HCT116 (cell line): ENCODE measurements around the gene RC3H1. TPM values are rescaled to one million over a fixed set of nuclear protein-coding genes. Genes with fewer than 3 reads are reported as not detected.

Experiments
- ATAC-seq: fragments of 200-7000 bp; cut with Tn5 transposase; 2 replicates; pipeline ENCODE4 v1.9.1; 2020; ENCODE audit warnings: mild to moderate bottlenecking, moderate library complexity
- BruUV-seq: library from RNA; stranded (reverse); fragments of 400-500 nt; replicated peaks from 2 replicates; lab custom pipeline; 2021; lab: Mats Ljungman, UMichigan
- CTCF ChIA-PET: fragments of 300-600 bp; sonication (Branson Sonifier 250); formaldehyde crosslinking; loops from one replicate; lab custom pipeline; 2021; ENCODE audit warnings: antibody characterized with exemption; lab: Charles Lee
- POLR2A ChIA-PET: fragments of 300-600, 350-600 bp; sonication (Branson Sonifier 250); formaldehyde crosslinking; loops from one replicate; lab custom pipeline; 2021; ENCODE audit warnings: antibody characterized with exemption; lab: Charles Lee
- RAD21 ChIA-PET, 2 experiments: fragments of 300-600 bp; sonication (Branson Sonifier 250); formaldehyde crosslinking; loops; one replicate each; lab custom pipeline; 2023; ENCODE audit warnings: low total read pairs in 2 of 2; ENCODE audit not compliant: uncharacterized antibody in 2 of 2, unreplicated experiment in 2 of 2, low non-redundant PET in 1 of 2; lab: Charles Lee
- DNase-seq: peaks from one replicate; pipeline ENCODE4 v3.0.0-alpha.2; 2010; ENCODE audit warnings: low read depth, low spot score
- H2AFZ ChIP-seq: fragments of 200-600 bp; shearing (Covaris generic), sonication (generic); 2 replicates; pipeline ENCODE4 v1.6.1; 2017; ENCODE audit warnings: low read depth, mixed run types, mixed read lengths, antibody characterized with exemption, low read length; ENCODE audit not compliant: poor library complexity, severe bottlenecking
- H3K27ac ChIP-seq: 2 replicates; pipeline ENCODE4 v1.5.1; 2012; ENCODE audit warnings: low read depth, low read length
- H3K27me3 ChIP-seq: fragments of 200-600 bp; sonication (generic); 2 replicates; pipeline ENCODE4 v1.6.1; 2016; ENCODE audit warnings: mixed run types, low read length, mixed read lengths; ENCODE audit not compliant: insufficient read depth
- H3K36me3 ChIP-seq, 2 experiments: fragments of 200-500 bp in 1 of 2; fragments of 200-600 bp in 1 of 2; sonication (Bioruptor generic) in 1 of 2; sonication (generic) in 1 of 2; 2 replicates each; pipeline versions ENCODE4 v1.5.1 to v1.6.1; 2014 to 2016; ENCODE audit warnings: low read length in 2 of 2, inconsistent platforms in 1 of 2, mixed read lengths in 1 of 2, mixed run types in 1 of 2; ENCODE audit not compliant: insufficient read depth in 2 of 2, control insufficient read depth in 1 of 2
- H3K4me1 ChIP-seq, 2 experiments: fragments of 200-600 bp in 1 of 2; sonication (generic) in 1 of 2; 2 replicates each; pipeline versions ENCODE4 v1.5.1 to v1.6.1; 2012 to 2017; ENCODE audit warnings: low read length in 2 of 2, inconsistent platforms in 1 of 2, mild to moderate bottlenecking in 1 of 2, mixed read lengths in 1 of 2, mixed run types in 1 of 2, moderate library complexity in 1 of 2; ENCODE audit not compliant: insufficient read depth in 2 of 2, control insufficient read depth in 1 of 2
- H3K4me2 ChIP-seq: fragments of 200-600 bp; sonication (generic); 2 replicates; pipeline ENCODE4 v1.6.1; 2017; ENCODE audit warnings: mixed run types, low read length, mixed read lengths
- H3K4me3 ChIP-seq, 2 experiments: fragments of 200-600 bp in 1 of 2; sonication (generic) in 1 of 2; replicated peaks in 1 of 2; 2 replicates each; pipeline ENCODE4 v1.5.1; 2011 to 2016; ENCODE audit warnings: low read length in 2 of 2, control low read depth in 1 of 2, low read depth in 1 of 2, mild to moderate bottlenecking in 1 of 2, mixed read lengths in 1 of 2, mixed run types in 1 of 2
- H3K79me2 ChIP-seq: fragments of 200-600 bp; sonication (generic); 2 replicates; pipeline ENCODE4 v1.6.1; 2017; ENCODE audit warnings: mild to moderate bottlenecking, mixed run types, low read length, moderate library complexity, mixed read lengths; ENCODE audit not compliant: insufficient read depth
- H3K9ac ChIP-seq: fragments of 200-600 bp; sonication (generic); 2 replicates; pipeline ENCODE4 v1.6.1; 2016; ENCODE audit warnings: low read length, mixed read lengths
- H3K9me2 ChIP-seq: fragments of 200-600 bp; sonication (generic), shearing (Covaris generic); 2 replicates; pipeline ENCODE4 v1.6.1; 2017; ENCODE audit warnings: mixed run types, mild to moderate bottlenecking, moderate library complexity; ENCODE audit not compliant: insufficient read depth
- H3K9me3 ChIP-seq, 2 experiments: fragments of 200-500 bp in 1 of 2; fragments of 200-600 bp in 1 of 2; sonication (Bioruptor generic) in 1 of 2; sonication (generic) in 1 of 2; 2 replicates each; pipeline ENCODE4 v1.6.1; 2014 to 2017; ENCODE audit warnings: low read length in 2 of 2, mixed read lengths in 2 of 2, inconsistent platforms in 1 of 2, low read depth in 1 of 2, mild to moderate bottlenecking in 1 of 2, mixed run types in 1 of 2, moderate library complexity in 1 of 2; ENCODE audit not compliant: control insufficient read depth in 1 of 2, insufficient read depth in 1 of 2
- H4K20me1 ChIP-seq: fragments of 200-600 bp; sonication (generic), shearing (Covaris generic); 2 replicates; pipeline ENCODE4 v1.6.1; 2017; ENCODE audit warnings: mixed run types, mild to moderate bottlenecking, moderate library complexity; ENCODE audit not compliant: insufficient read depth
- EZH2phosphoT487 ChIP-seq: fragments of 200-600 bp; IDR thresholded peaks from 2 replicates; pipeline ENCODE4 v1.6.1; 2018; ENCODE audit warnings: antibody characterized with exemption, borderline replicate concordance
- POLR2A ChIP-seq: IDR thresholded peaks from 2 replicates; pipeline ENCODE4 v1.7.0; 2011; ENCODE audit warnings: borderline replicate concordance; ENCODE audit not compliant: insufficient read depth, insufficient read length; ENCODE audit errors: extremely low read depth
- RAD21 ChIP-seq: IDR thresholded peaks from 2 replicates; pipeline ENCODE4 v1.6.1; 2012; ENCODE audit warnings: low read depth, mild to moderate bottlenecking
- TCF7L2 ChIP-seq: IDR thresholded peaks from 2 replicates; pipeline ENCODE4 v1.7.0; 2011; ENCODE audit warnings: borderline replicate concordance, inconsistent platforms; ENCODE audit not compliant: insufficient read depth, insufficient read length; ENCODE audit errors: extremely low read depth
- ZFX ChIP-seq: fragments of 450-650 bp; IDR thresholded peaks from 2 replicates; pipeline ENCODE4 v1.6.1; 2017
- intact Hi-C: fragments of 100-400 bp; cut with micrococcal nuclease; formaldehyde crosslinking; loops from 2 replicates; pipeline ENCODE4 v1.10.0; 2022
- total RNA-seq: library from RNA; stranded (reverse); gene quantifications from one replicate; pipeline ENCODE4 v1.2.1, GENCODE V29; 2021; ENCODE audit not compliant: unreplicated experiment
- TF ChIP-seq, protein P1 (sequence below), 3 experiments: fragments of 200-600 bp in 1 of 3; sonication (generic) in 1 of 3; IDR thresholded peaks in 2 of 3; conservative IDR thresholded peaks in 1 of 3; 2 replicates each; pipeline ENCODE4 v1.5.1; 2012 to 2017; ENCODE audit warnings: low read depth in 2 of 3, low read length in 2 of 3, antibody characterized with exemption in 1 of 3, borderline replicate concordance in 1 of 3, control low read depth in 1 of 3, mild to moderate bottlenecking in 1 of 3, mixed read lengths in 1 of 3, mixed run types in 1 of 3, moderate library complexity in 1 of 3; ENCODE audit not compliant: insufficient read depth in 1 of 3
- TF ChIP-seq, protein P2 (sequence below): IDR thresholded peaks from 2 replicates; pipeline ENCODE4 v1.6.1; 2011; ENCODE audit warnings: mild to moderate bottlenecking, low read length, moderate library complexity; ENCODE audit not compliant: insufficient replicate concordance; ENCODE audit errors: extremely low read depth
- TF ChIP-seq, protein P3 (sequence below): IDR thresholded peaks from 2 replicates; pipeline ENCODE4 v1.6.1; 2012

The RC3H1 gene
- total RNA-seq, 1 experiment from 2014 or later = 23.6 TPM

DNA sequence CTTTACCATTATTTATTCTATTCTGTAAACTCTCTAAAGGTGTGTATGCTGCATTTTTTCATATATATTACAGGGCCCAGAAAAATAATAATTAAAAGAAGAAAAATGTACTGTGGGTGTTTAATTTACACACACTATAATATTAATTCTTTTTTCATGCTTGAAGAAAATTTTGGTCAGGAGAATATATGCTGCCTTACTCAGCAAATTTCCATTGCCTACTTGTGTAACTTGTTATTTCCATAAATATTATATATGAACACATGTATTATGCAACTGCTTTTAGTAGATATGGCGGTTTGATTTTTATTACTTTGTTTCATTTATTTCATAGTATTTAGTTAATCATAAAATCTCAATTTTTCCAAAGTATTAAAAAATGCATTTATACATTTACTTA, 58.7 kb downstream of the RC3H1 start:
- no peak overlapping the region for H3K4me3 ChIP-seq
- H3K4me1 ChIP-seq = no peaks in the 10 kb centered on the region
- H3K9me3 ChIP-seq = no peaks in the 10 kb centered on the region
- TF ChIP-seq, protein P1, sequence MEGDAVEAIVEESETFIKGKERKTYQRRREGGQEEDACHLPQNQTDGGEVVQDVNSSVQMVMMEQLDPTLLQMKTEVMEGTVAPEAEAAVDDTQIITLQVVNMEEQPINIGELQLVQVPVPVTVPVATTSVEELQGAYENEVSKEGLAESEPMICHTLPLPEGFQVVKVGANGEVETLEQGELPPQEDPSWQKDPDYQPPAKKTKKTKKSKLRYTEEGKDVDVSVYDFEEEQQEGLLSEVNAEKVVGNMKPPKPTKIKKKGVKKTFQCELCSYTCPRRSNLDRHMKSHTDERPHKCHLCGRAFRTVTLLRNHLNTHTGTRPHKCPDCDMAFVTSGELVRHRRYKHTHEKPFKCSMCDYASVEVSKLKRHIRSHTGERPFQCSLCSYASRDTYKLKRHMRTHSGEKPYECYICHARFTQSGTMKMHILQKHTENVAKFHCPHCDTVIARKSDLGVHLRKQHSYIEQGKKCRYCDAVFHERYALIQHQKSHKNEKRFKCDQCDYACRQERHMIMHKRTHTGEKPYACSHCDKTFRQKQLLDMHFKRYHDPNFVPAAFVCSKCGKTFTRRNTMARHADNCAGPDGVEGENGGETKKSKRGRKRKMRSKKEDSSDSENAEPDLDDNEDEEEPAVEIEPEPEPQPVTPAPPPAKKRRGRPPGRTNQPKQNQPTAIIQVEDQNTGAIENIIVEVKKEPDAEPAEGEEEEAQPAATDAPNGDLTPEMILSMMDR (IDR thresholded peaks at IDR 0.05 in 2 of 3, conservative IDR thresholded peaks at IDR 0.05 in 1 of 3; ENCODE audit: borderline replicate concordance in 1 of 3, insufficient read depth in 1 of 3, low read depth in 2 of 3, low read length in 2 of 3) = no peak
- no peak for TF ChIP-seq ZFX
- TF ChIP-seq, protein P2, sequence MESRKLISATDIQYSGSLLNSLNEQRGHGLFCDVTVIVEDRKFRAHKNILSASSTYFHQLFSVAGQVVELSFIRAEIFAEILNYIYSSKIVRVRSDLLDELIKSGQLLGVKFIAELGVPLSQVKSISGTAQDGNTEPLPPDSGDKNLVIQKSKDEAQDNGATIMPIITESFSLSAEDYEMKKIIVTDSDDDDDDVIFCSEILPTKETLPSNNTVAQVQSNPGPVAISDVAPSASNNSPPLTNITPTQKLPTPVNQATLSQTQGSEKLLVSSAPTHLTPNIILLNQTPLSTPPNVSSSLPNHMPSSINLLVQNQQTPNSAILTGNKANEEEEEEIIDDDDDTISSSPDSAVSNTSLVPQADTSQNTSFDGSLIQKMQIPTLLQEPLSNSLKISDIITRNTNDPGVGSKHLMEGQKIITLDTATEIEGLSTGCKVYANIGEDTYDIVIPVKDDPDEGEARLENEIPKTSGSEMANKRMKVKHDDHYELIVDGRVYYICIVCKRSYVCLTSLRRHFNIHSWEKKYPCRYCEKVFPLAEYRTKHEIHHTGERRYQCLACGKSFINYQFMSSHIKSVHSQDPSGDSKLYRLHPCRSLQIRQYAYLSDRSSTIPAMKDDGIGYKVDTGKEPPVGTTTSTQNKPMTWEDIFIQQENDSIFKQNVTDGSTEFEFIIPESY = no peak
- TF ChIP-seq TCF7L2 = no peak
- TF ChIP-seq RAD21 = no peak
- no peak for TF ChIP-seq EZH2phosphoT487
- TF ChIP-seq, protein P3, sequence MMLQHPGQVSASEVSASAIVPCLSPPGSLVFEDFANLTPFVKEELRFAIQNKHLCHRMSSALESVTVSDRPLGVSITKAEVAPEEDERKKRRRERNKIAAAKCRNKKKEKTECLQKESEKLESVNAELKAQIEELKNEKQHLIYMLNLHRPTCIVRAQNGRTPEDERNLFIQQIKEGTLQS = no peak
- TF ChIP-seq POLR2A = no peak
- no peaks in the 10 kb centered on the region for H3K9me2 ChIP-seq
- no peak overlapping the region for H3K9ac ChIP-seq
- H3K4me2 ChIP-seq = no peak overlapping the region
- intact Hi-C loops = no loop called here
- no peak for DNase-seq
- ChIA-PET CTCF (no interaction called here), POLR2A (no interaction called here), RAD21 (no interaction called here)
- ATAC-seq = no peak
- BruUV-seq = no TSS peak
- no peaks in the 10 kb centered on the region for H3K27me3 ChIP-seq
- H3K27ac ChIP-seq = no peak overlapping the region
- H2AFZ ChIP-seq = no peak overlapping the region
- H3K79me2 ChIP-seq = no peaks in the 10 kb centered on the region
- H4K20me1 ChIP-seq = no peaks in the 10 kb centered on the region
- H3K36me3 ChIP-seq = peaks cover 7 to 50% of the 10 kb centered on the region in 2 experiments; a peak in 3 of 4 replicates
